ENCODE measurements around the gene FN3K. TPM values are rescaled to one million over a fixed set of nuclear protein-coding genes. Genes with fewer than 3 reads are reported as not detected.

The FN3K gene
- total RNA-seq, 1 experiment from 2014 or later, result 28.3 TPM

- Histone ChIP-seq H3K18ac (ENCODE audit: insufficient read length, low read depth, low read length) (no peak overlapping the region), H3K56ac (ENCODE audit: insufficient read length, low read depth, low read length) (no peak overlapping the region), H3K23me2 (ENCODE audit: insufficient read length, low read depth, low read length, poor library complexity, severe bottlenecking) (no peaks in the 10 kb centered on the region), H3K4ac (ENCODE audit: low read depth, low read length) (no peak overlapping the region), H2BK12ac (ENCODE audit: insufficient read length, low read depth, low read length) (no peak overlapping the region), H3T11ph (ENCODE audit: low read length) (no peak overlapping the region), H2BK15ac (ENCODE audit: low read depth, low read length) (no peak overlapping the region), H2AFZ (ENCODE audit: low read length) (no peak overlapping the region), H2AK5ac (ENCODE audit: insufficient read length, low read length) (no peak overlapping the region), H3K23ac (ENCODE audit: insufficient read length, low read depth, low read length) (no peak overlapping the region), H3K4me2 (ENCODE audit: insufficient read depth, insufficient read length, low read length) (no peak overlapping the region), H3K79me1 (ENCODE audit: insufficient read depth, low read depth, low read length, poor library complexity, severe bottlenecking) (peaks cover 3% of the 10 kb centered on the region), H2BK120ac (ENCODE audit: low read depth, low read length, poor library complexity, severe bottlenecking) (no peak overlapping the region), H4K5ac (ENCODE audit: insufficient read length, low read depth, low read length) (no peak overlapping the region), H2BK5ac (ENCODE audit: insufficient read length, low read length) (no peak overlapping the region), H2BK20ac (ENCODE audit: low read depth, low read length, poor library complexity, severe bottlenecking) (no peak overlapping the region), H3K4me1 (ENCODE audit: insufficient read depth, low read length) (no peaks in the 10 kb centered on the region), H4K8ac (replicated peaks; ENCODE audit: insufficient read length, low read depth, low read length) (no peak overlapping the region), H3K27ac (ENCODE audit: insufficient read length, low read depth, low read length) (no peak overlapping the region), H3K14ac (ENCODE audit: insufficient read depth, low read length) (no peak overlapping the region), H3K27me3 (ENCODE audit: insufficient read depth, low read length) (no peaks in the 10 kb centered on the region), H3K79me2 (ENCODE audit: insufficient read depth, low read length) (no peaks in the 10 kb centered on the region; the same call in 1 of the 2 replicates), H3K9me3 (ENCODE audit: control insufficient read depth, low read depth, low read length) (no peaks in the 10 kb centered on the region), H3K9ac (ENCODE audit: extremely low read depth, insufficient read length, low read length) (no peak overlapping the region), H4K91ac (ENCODE audit: insufficient read length, low read depth, low read length) (no peak overlapping the region), H4K20me1 (ENCODE audit: control insufficient read depth, insufficient read depth, insufficient read length) (no peaks in the 10 kb centered on the region)
- no peak for TF ChIP-seq CTCF (conservative IDR thresholded peaks at IDR 0.05)
- peak overlapping the region; percentile 19 to 84 (median 82); a peak in 5 of 7 replicates for H3K27ac Mint-ChIP-seq
- peaks cover 16 to 32% (median 26%) of the 10 kb centered on the region in 3 experiments; a peak in 6 of 7 replicates for H3K36me3 Mint-ChIP-seq (ENCODE audit: insufficient read depth in 1 of 3, low read depth in 3 of 3)
- no CpG with 5 or more reads among the region's 18 CpGs for WGBS (ENCODE audit: extremely low coverage, insufficient read length, low lambda C conversion rate)
- H3K9me3 Mint-ChIP-seq, result no peaks in the 10 kb centered on the region; a peak in 1 of 5 replicates
- no peaks in the 10 kb centered on the region for H3K27me3 Mint-ChIP-seq (ENCODE audit: low read depth)
- DNase-seq, result no peak
- peaks cover 0 to 4% of the 10 kb centered on the region in 2 experiments; a peak in 1 of 4 replicates for H3K4me1 Mint-ChIP-seq
- H3K4me3 Mint-ChIP-seq, result no peak overlapping the region; a peak in 1 of 5 replicates
Measured at GRCh38 chr17:82789806-82790205, 54.4 kb downstream of the FN3K start.

Data from H9 (cell line).